Naive thymus-derived CD8-positive, alpha-beta T cell (primary cell): Measurements from ENCODE around the gene BANP. TPM values are rescaled to one million over a fixed set of nuclear protein-coding genes. Genes with fewer than 3 reads are reported as not detected.
"Not testable (repeated sequence)": the region's sequence is repeated elsewhere in the genome, so short reads cannot be mapped to it uniquely, and the experiment has no call there.

ENCODE experiments used
- ATAC-seq, 2 donors: fragments of 150-1000 bp; cut with Tn5 transposase in 1 of 2; sonication (Bioruptor Pico), chemical (Tn5 transposase) in 1 of 2; 1 replicate in 1 of 2; 2 replicates in 1 of 2; pipeline ENCODE4 v1.10.0; 2021; ENCODE audit warnings: mild to moderate bottlenecking in 2 of 2, moderate library complexity in 2 of 2
- POLR2A ChIA-PET: fragments of 350-600 bp; sonication (Branson Sonifier 250); formaldehyde crosslinking; loops from one replicate; lab custom pipeline; 2021; ENCODE audit warnings: antibody characterized with exemption; lab: Charles Lee
- DNase-seq, 10 donors: peaks; one replicate each; pipeline versions ENCODE4 v3.0.0 to v3.0.0-alpha.2; 2020 to 2022
- H3K27ac Mint-ChIP-seq, 10 donors: one replicate each; pipeline ENCODE4 v1.8.0; 2020 to 2022; ENCODE audit warnings: mild to moderate bottlenecking in 10 of 10, mixed read lengths in 10 of 10, moderate library complexity in 4 of 10, inconsistent platforms in 1 of 10
- H3K27me3 Mint-ChIP-seq, 5 donors: one replicate each; pipeline ENCODE4 v1.8.0; 2021 to 2022; ENCODE audit warnings: mixed read lengths in 5 of 5
- H3K36me3 Mint-ChIP-seq, 3 donors: one replicate each; pipeline ENCODE4 v1.8.0; 2020 to 2022; ENCODE audit warnings: mixed read lengths in 3 of 3, mild to moderate bottlenecking in 2 of 3, inconsistent platforms in 1 of 3
- H3K4me1 Mint-ChIP-seq, 4 donors: one replicate each; pipeline ENCODE4 v1.8.0; 2021 to 2022; ENCODE audit warnings: mixed read lengths in 4 of 4
- H3K4me3 Mint-ChIP-seq, 10 donors: one replicate each; pipeline ENCODE4 v1.8.0; 2020 to 2022; ENCODE audit warnings: mild to moderate bottlenecking in 10 of 10, mixed read lengths in 10 of 10, moderate library complexity in 6 of 10, inconsistent platforms in 1 of 10
- H3K9me3 Mint-ChIP-seq, 9 donors: one replicate each; pipeline ENCODE4 v1.8.0; 2020 to 2022; ENCODE audit warnings: mixed read lengths in 9 of 9, mild to moderate bottlenecking in 3 of 9, inconsistent platforms in 1 of 9, moderate library complexity in 1 of 9
- polyA plus RNA-seq, 3 donors: library from polyadenylated mRNA; unstranded; fragments of 300-500 nt; fragmentation: Illumina TruSeq; gene quantifications; one replicate each; pipeline ENCODE4 v1.2.3, GENCODE V29; 2021
- total RNA-seq, 8 experiments: library from RNA in 2 of 8; stranded (reverse) in 2 of 8; gene quantifications; one replicate each; pipeline ENCODE4 v1.2.3 and lab custom pipeline; 2021 to 2026

BANP gene
- total and polyA plus RNA-seq, 5 experiments from 2014 or later, result 13.4 to 89.4 (median 29.1) TPM

DNA sequence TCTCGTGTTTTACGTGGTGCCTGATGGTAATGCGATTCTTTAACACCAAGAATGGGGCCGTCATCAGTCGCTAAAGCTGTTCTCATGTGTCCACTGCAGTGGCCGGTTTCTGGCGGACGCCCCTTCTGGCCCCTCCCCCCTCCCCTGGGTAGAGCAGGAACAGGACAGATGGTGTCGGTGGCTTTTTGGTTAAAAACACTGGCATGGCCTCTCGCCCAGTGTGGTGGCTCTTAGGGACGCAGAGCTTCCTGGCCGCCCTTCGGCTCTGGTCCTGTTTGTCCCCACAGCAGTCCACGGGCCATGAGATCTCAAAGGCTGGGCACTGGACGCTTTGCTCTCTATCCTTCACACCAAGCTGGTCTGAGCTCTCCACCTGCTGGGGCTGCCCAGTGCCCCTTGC lies 151.8 kb downstream of the BANP start:
- H3K9me3 Mint-ChIP-seq, result peaks cover 0 to 2% (median 0%) of the 10 kb centered on the region in 9 donors
- H3K4me1 Mint-ChIP-seq, result peaks cover 0 to 3% (median 0%) of the 10 kb centered on the region in 4 donors
- no peak overlapping the region for H3K27ac Mint-ChIP-seq
- POLR2A ChIA-PET, result no interaction called here
- ATAC-seq (no peak), DNase-seq (no peak)
- H3K4me3 Mint-ChIP-seq, result no peak overlapping the region
- H3K27me3 Mint-ChIP-seq, result peaks cover 0 to 33% (median 16%) of the 10 kb centered on the region in 5 donors
- no peaks in the 10 kb centered on the region for H3K36me3 Mint-ChIP-seq

DNA sequence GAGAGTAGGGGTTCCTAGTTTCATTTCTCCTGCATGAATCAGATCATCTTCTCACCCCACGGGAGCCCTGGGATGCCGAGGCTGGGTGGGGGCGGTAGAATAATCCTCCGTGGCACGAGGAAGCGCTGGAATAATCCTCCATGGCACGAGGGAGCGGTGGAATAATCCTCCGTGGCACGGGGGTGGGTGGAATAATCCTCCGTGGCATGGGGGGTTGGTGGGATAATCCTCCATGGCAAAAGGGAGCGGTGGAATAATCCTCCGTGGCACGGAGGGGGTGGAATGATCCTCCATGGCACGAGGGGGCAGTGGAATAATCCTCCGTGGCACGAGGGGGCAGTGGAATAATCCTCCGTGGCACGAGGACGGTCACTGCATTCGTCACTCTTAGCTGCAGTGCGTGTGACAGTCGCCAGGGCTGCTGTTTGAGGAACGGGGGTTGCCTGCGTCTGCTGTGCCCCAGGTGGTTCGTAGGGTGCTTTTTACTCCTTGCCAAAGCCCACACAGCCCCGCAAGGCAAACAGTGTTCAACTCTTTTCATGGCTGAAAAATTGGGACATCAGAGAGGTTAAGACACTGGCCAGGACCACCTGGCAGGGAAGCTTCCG lies 152.5 kb downstream of the BANP start:
- ATAC-seq (no peak), DNase-seq (no peak)
- no peak overlapping the region for H3K27ac Mint-ChIP-seq
- POLR2A ChIA-PET, result no interaction called here
- H3K27me3 Mint-ChIP-seq, result peaks cover 0 to 28% (median 11%) of the 10 kb centered on the region in 5 donors
- no peaks in the 10 kb centered on the region for H3K9me3 Mint-ChIP-seq
- no peak overlapping the region for H3K4me3 Mint-ChIP-seq
- H3K36me3 Mint-ChIP-seq, result no peaks in the 10 kb centered on the region
- H3K4me1 Mint-ChIP-seq, result peaks cover 0 to 3% (median 0%) of the 10 kb centered on the region in 4 donors

DNA sequence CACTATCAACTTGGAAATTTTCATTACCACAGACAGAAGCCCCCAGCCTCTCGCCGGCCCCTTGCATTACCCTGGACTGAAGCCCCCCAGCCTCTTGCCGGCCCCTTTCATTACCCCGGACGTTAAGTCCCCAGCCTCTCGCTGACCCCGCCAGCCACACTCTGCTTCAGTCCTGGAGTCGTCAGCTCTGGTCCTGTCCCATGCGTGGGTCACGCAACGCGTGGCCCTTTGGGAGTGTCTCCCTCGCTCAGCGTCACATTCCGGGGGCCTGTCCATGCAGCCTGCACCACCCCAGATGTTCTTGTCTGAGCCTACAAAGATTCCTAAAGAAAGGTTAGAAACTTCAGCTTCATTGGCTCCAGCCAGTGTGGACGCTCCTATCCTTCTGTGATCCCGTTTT lies 153.1 kb downstream of the BANP start:
- H3K4me3 Mint-ChIP-seq, H3K9me3 Mint-ChIP-seq, ATAC-seq, DNase-seq, H3K4me1 Mint-ChIP-seq, POLR2A ChIA-PET, H3K36me3 Mint-ChIP-seq: not testable (repeated sequence)
- Mint-ChIP-seq H3K27ac (peak overlapping the region in 1 of 10 donors; percentile 3), H3K27me3 (peaks cover 0 to 21% (median 6%) of the 10 kb centered on the region in 5 donors)

DNA sequence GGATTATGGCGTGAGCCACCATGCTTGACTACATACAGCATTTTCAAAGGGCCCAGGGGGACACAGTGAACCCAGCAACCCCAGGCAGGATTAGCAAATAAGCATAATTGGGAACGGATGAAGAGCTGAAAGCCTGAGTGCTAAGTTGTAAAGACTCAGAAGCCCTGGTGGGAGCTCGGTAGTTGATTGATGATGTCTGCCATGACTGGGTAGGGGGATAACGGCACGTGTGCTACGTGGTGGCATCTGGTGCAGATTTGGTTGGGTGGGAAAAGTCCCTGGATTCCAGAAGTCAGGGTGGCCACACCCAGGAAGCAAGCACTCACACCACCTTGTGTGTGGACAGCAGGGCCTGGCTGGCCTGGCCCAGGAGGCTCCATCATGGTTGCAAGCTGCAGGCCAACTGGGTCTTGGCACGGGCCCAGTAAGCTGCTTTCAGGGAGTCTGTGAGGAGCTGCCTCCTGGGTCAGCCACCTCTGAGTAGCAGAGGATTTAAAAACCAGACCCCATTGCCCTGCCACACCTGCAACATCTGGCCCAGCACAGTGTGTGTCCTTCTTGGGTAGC lies 154.4 kb downstream of the BANP start:
- H3K9me3 Mint-ChIP-seq, H3K27ac Mint-ChIP-seq, ATAC-seq, DNase-seq, H3K36me3 Mint-ChIP-seq, POLR2A ChIA-PET, H3K4me1 Mint-ChIP-seq, H3K4me3 Mint-ChIP-seq: not testable (repeated sequence)
- H3K27me3 Mint-ChIP-seq, result peaks cover 0 to 13% (median 0%) of the 10 kb centered on the region in 5 donors

DNA sequence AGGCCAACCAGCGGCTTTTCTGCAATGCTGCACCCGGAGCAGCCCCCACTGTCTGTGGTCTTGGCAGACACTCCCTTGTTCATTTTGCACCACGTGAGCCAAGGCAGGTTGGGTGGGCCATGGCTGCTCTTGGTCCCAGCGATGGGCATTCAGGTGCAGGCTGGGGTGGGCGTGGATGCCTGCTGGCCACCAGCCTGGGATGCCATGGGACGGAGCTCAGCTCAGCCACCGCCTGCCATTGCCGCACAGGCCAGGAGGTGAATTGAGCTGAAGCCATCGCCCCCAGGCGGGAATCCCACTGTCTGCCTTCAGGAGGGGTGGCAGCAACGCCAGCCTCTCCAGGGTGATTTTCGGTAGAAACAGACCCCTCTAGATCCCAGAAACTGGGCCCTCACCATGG lies 155.3 kb downstream of the BANP start:
- H3K36me3 Mint-ChIP-seq, DNase-seq, H3K9me3 Mint-ChIP-seq, H3K4me3 Mint-ChIP-seq, H3K4me1 Mint-ChIP-seq, H3K27me3 Mint-ChIP-seq, H3K27ac Mint-ChIP-seq, POLR2A ChIA-PET: not testable (repeated sequence)
- peak in 1 of 2 donors; percentile 48 for ATAC-seq

DNA sequence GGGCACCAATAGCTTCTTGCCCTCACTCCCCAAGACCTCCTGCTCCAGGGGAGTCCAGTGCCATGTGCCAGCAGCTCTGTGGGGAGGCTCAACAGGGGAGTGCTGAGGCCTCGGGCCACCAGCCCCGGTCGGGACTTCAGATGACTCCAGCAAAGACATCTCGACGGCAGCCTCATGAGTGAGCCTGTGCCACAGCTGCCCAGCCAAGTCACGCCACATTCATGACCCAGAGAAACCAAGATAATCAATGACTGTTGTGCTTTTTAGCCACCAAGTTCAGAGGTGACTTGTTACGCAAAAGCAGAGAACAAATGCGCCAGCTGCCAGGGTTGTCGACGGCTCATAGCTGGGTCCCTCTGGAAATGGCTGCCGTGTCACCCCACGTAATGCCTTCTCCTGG lies 157.5 kb downstream of the BANP start:
- POLR2A ChIA-PET, result no interaction called here
- ATAC-seq (no peak), DNase-seq (no peak)
- Mint-ChIP-seq H3K27me3 (peaks cover 0 to 2% (median 1%) of the 10 kb centered on the region in 5 donors), H3K4me3 (no peak overlapping the region), H3K4me1 (peaks cover 8 to 13% (median 12%) of the 10 kb centered on the region in 4 donors), H3K36me3 (no peaks in the 10 kb centered on the region), H3K27ac (no peak overlapping the region), H3K9me3 (no peaks in the 10 kb centered on the region)

DNA sequence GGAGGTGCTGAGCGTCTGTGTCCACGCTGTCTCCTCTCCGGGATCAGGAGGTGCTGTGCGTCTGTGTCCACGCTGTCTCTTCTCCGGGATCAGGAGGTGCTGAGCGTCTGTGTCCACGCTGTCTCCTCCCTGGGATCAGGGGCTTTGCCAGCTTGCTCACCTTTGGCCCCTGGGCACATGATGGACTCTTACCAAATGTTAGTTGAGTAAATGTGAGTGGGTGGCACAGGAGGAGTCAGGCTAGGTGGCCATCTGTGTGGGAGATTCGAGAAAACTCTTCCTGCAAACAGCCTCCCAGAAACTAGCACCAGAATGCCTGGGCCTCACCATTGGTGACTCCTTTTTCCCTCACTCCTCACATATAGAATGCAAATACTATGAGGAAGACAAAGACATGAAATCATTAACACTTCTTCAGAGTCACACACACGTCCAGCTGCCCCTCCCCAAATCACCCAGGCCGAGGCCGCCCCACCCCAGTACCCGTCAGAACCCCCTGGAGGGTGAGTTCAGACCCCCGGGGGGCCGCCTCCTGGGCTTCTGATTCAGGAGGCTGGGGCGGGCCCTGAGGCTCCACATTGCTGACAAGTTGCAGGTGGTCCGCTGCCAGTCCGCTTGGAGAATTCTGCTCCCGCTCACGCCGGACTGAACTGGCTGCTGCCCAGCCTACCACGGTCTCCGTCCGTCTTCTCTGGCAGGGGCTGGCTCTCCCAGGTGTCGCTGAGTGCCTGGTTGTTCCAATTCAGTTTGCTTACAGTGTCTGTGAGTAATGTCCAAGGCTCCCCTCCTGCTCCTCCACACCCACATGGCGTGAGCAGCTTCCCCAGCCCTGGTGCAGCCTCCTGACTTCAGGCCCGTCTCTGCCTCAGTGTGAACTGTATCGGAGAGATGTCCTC lies 158.7 kb downstream of the BANP start:
- not testable (repeated sequence) for DNase-seq, H3K9me3 Mint-ChIP-seq
- peak; percentile 35 to 54 for ATAC-seq

DNA sequence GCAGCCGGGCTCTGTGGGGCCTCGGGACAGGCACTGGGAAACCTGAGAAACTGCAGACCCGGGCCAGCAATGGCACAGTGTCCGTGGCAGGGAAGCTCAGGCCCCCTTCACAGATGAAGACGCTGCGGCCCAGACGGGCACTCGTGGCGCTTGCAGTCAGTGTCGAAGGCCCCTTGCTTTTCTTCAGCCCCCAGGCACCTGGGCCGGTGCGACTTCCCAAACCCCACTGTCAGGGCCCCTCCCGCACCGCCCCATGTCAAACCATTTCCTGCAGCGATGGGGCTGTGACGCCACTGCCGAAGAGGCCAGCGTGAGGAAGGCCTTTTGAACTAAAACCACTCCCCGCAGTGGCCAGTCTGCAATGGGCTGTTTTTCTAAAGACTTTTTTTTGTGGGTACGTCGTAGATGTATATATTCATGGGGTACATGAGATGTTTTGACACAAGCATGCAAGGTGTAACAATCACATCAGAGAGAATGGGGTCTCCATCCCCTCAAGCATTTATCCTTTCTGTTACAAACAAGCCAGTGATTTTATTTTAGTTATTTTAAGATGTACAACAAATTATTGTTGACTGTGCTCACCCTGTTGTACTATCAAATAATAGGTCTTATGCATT lies 159.8 kb downstream of the BANP start:
- peak overlapping the region in 4 of 10 donors; percentile 31 to 72 (median 60) for H3K27ac Mint-ChIP-seq
- ATAC-seq, result peak; percentile 72 to 73
- H3K27me3 Mint-ChIP-seq, H3K9me3 Mint-ChIP-seq, POLR2A ChIA-PET, H3K36me3 Mint-ChIP-seq: not testable (repeated sequence)
- H3K4me3 Mint-ChIP-seq, result peak overlapping the region in 3 of 10 donors; percentile 26 to 30 (median 27)
- H3K4me1 Mint-ChIP-seq, result peaks cover 8 to 18% (median 12%) of the 10 kb centered on the region in 4 donors
- peak in 5 of 10 donors; percentile 1 to 30 (median 22) for DNase-seq

More for the DNA sequence above, 158.7 kb downstream of the BANP start:
- POLR2A ChIA-PET, result interaction anchor here (0.6 kb wide), 1 partner anchor 951 kb away, joined by 3 read pairs; no protein-coding TSS in a partner anchor
- Mint-ChIP-seq H3K4me1 (peaks cover 8 to 17% (median 12%) of the 10 kb centered on the region in 4 donors), H3K27ac (peak overlapping the region in 1 of 10 donors; percentile 17)
- not testable (repeated sequence) for H3K4me3 Mint-ChIP-seq, H3K36me3 Mint-ChIP-seq, H3K27me3 Mint-ChIP-seq

DNA sequence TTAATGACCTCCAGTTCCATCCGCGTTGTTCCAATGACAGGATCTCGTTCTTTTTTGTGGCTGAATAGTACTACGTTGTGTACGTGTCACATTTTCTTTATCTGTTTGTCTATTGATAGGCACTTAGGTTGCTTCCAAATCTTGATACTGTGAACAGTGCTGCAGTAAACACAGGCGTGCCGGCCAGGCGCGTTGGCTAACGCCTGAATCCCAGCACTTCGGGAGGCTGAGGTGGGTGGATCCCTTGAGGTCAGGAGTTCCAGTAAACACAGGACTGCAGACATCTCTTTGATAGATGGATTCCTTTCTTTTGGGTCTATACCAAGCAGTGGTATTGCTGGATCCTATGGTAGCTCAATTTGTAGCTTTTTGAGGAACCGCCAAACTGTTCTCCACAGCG lies 160.7 kb downstream of the BANP start:
- Mint-ChIP-seq H3K4me3 (peak overlapping the region in 2 of 10 donors; percentile 14 to 21), H3K27ac (peak overlapping the region in 2 of 10 donors; percentile 47 to 68), H3K4me1 (peaks cover 8 to 18% (median 12%) of the 10 kb centered on the region in 4 donors), H3K27me3 (peaks cover 3 to 11% (median 6%) of the 10 kb centered on the region in 5 donors)
- DNase-seq, H3K36me3 Mint-ChIP-seq, POLR2A ChIA-PET, H3K9me3 Mint-ChIP-seq, ATAC-seq: not testable (repeated sequence)

DNA sequence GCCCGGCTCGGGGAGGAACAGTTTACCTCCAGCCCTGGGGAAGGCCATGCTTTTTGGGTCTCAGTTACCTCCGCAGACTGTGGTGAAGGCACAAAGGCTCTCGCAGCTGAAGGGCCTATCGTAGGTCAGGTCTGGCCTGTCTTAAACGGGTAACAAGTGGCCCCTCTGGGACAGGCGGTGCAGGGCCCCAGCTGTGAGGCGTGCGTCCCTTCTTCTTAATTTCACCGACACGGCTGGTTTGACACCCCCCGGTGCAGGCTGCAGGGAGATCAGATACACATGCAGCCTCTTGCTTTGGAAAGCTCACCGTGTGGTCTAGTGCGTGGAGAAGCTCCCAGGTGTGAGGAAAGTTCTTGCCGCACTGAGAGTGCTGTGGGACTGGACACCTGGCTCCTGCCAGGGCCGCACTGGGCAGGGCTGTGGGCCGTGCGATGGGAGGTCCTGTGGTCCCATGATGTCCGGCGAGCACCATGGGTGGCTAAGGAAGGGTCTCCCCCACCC lies 162.4 kb downstream of the BANP start:
- POLR2A ChIA-PET, result no interaction called here
- Mint-ChIP-seq H3K9me3 (no peaks in the 10 kb centered on the region), H3K4me1 (peaks cover 5 to 18% (median 12%) of the 10 kb centered on the region in 4 donors), H3K27me3 (peaks cover 4 to 11% (median 6%) of the 10 kb centered on the region in 5 donors), H3K27ac (no peak overlapping the region), H3K4me3 (no peak overlapping the region), H3K36me3 (no peaks in the 10 kb centered on the region)
- DNase-seq (no peak), ATAC-seq (no peak)

DNA sequence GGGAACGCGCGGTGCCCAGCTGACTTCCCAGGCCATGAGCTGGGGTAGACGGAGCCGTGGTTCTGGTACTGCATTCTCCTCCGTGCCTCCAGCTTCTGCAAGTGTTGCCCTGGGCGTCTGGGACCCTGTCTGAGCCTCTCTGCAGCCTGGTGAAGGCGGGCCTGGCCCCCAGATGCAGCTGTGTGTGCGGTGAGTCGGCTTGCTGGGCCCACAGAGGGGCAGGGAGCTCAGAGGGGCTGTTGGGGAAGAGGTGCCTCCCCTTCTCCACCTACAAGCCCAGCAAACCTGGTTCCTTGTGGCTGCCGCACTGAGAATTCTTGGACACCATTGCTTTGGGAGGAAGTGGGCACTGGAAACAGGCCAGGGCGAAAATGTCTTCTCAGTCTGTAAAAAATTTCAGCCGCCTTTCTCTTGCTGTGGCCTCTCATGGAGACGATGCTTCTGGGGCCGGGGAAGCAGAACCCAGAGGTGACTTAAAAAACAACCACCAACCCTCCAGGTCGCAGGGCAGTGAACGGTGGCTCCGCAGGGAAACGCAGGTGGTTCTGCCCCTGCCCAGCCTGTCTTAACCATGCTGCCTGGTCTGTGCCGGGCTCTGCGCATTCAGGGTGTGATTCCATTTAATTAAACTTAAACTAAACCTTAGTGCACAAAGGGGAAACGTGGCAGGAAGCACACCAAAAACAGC lies 163.5 kb downstream of the BANP start:
- H3K9me3 Mint-ChIP-seq, POLR2A ChIA-PET, H3K36me3 Mint-ChIP-seq, ATAC-seq, DNase-seq: not testable (repeated sequence)
- Mint-ChIP-seq H3K4me1 (peaks cover 5 to 18% (median 12%) of the 10 kb centered on the region in 4 donors), H3K27me3 (peaks cover 4 to 15% (median 6%) of the 10 kb centered on the region in 5 donors), H3K27ac (peak overlapping the region in 1 of 10 donors; percentile 70), H3K4me3 (peak overlapping the region in 1 of 10 donors; percentile 55)

DNA sequence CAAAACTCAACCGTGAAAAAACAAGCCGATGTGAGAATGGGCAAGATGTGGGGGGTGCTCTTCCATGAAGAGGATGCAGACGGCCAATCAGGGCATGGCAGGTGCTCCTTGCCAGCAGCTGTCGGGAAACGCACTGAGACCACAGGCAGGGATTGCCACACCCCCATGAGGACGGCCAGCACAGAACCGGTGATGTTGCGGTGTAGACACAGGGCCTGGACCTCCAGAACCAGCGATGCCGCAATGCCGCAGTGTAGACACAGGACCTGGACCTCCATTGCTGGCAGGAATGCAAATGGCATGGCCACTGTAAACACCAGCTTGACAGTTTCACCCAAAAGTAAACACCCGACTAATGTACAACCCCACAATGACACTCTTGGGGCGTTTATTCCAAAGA lies 164.9 kb downstream of the BANP start:
- Mint-ChIP-seq H3K9me3 (no peaks in the 10 kb centered on the region), H3K4me1 (peaks cover 5 to 15% (median 9%) of the 10 kb centered on the region in 4 donors), H3K36me3 (no peaks in the 10 kb centered on the region), H3K4me3 (no peak overlapping the region), H3K27ac (no peak overlapping the region), H3K27me3 (peaks cover 4 to 15% (median 6%) of the 10 kb centered on the region in 5 donors)
- POLR2A ChIA-PET, result no interaction called here
- ATAC-seq (no peak), DNase-seq (no peak)
